Ishikawa (cell line): ENCODE measurements around the gene UBE2M.

ENCODE experiments used
- CEBPB ChIP-seq: IDR thresholded peaks from 2 replicates; pipeline ENCODE4 v1.6.1; 2012
- CREB1 ChIP-seq: IDR thresholded peaks from 2 replicates; pipeline ENCODE4 v1.6.1; 2012; ENCODE audit warnings: low read depth
- EGR1 ChIP-seq: IDR thresholded peaks from 2 replicates; pipeline ENCODE4 v1.6.1; 2012
- EP300 ChIP-seq: IDR thresholded peaks from 2 replicates; pipeline ENCODE4 v1.6.1; 2012; ENCODE audit warnings: borderline replicate concordance
- NFIC ChIP-seq: IDR thresholded peaks from 2 replicates; pipeline ENCODE4 v1.6.1; 2012
- RAD21 ChIP-seq: IDR thresholded peaks from 2 replicates; pipeline ENCODE4 v1.6.1; 2012; ENCODE audit warnings: low read depth
- YY1 ChIP-seq: IDR thresholded peaks from 2 replicates; pipeline ENCODE4 v1.6.1; 2012; ENCODE audit warnings: low read depth
- TF ChIP-seq, protein P1 (sequence below): IDR thresholded peaks from 2 replicates; pipeline ENCODE4 v1.6.1; 2012; ENCODE audit warnings: low read depth, mild to moderate bottlenecking

DNA sequence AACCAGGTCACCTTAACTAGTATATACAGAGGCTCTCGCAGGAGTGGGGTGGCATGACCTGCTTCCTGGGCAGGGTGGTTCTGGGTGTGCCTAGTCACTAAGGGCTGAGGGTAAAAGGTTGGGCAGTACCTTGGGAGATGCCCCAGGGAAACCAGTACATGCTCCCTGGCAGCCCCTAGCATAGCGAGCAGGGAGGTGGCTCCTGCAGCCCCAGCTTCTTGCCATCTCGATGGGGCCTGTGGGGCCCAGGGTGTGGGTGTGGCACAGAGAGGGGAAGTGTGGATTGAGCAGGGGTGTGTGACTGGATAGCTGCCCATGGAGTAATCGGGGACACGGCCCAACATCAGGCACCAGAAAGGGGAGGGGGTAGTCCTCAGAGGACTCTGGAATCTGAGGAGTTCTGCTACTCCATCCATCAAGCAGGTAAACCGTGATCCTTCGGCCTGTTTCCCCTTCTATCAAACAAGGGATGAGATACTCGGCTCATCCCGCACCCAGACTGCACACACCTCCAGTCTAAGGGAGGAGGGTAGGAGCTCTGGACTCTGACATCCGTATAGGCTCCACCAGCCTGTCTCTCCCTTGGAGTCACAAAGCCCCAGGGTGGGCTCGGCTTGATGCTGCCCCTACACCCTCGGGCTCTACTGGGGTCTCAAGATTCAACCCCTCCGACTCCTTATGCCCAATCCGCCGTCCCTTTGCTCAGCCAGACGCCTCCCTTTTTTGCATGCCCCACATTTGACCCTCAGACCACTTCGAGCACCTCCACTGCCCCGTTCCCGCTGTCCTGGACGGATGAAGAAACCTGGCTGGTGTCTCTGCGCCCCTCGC is 39.9 kb downstream of the UBE2M start:
- TF ChIP-seq RAD21 (no peak), NFIC (no peak), EP300 (no peak), EGR1 (no peak), CEBPB (no peak), YY1 (no peak), CREB1 (no peak)
- TF ChIP-seq, protein P1, sequence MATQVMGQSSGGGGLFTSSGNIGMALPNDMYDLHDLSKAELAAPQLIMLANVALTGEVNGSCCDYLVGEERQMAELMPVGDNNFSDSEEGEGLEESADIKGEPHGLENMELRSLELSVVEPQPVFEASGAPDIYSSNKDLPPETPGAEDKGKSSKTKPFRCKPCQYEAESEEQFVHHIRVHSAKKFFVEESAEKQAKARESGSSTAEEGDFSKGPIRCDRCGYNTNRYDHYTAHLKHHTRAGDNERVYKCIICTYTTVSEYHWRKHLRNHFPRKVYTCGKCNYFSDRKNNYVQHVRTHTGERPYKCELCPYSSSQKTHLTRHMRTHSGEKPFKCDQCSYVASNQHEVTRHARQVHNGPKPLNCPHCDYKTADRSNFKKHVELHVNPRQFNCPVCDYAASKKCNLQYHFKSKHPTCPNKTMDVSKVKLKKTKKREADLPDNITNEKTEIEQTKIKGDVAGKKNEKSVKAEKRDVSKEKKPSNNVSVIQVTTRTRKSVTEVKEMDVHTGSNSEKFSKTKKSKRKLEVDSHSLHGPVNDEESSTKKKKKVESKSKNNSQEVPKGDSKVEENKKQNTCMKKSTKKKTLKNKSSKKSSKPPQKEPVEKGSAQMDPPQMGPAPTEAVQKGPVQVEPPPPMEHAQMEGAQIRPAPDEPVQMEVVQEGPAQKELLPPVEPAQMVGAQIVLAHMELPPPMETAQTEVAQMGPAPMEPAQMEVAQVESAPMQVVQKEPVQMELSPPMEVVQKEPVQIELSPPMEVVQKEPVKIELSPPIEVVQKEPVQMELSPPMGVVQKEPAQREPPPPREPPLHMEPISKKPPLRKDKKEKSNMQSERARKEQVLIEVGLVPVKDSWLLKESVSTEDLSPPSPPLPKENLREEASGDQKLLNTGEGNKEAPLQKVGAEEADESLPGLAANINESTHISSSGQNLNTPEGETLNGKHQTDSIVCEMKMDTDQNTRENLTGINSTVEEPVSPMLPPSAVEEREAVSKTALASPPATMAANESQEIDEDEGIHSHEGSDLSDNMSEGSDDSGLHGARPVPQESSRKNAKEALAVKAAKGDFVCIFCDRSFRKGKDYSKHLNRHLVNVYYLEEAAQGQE, result no peak
